Activated T-cell treated with anti-CD3 and anti-CD28 coated beads, Interleukin-2, amount 50 U/mL, for 1 hour (primary cell): ENCODE data around the gene SUGP1.
"Not testable (repeated sequence)": the region's sequence is repeated elsewhere in the genome, so short reads cannot be mapped to it uniquely, and the experiment has no call there.

Experiments used
- DNase-seq: peaks from one replicate; pipeline ENCODE4 v3.0.0-alpha.2; 2020

The SUGP1 gene

GRCh38 chr19:19260417-19261214, 59.7 kb downstream of the SUGP1 start:
- DNase-seq: no peak

- DNase-seq: no peak
Measured at GRCh38 chr19:19259741-19260140, 60.6 kb downstream of the SUGP1 start.

GRCh38 chr19:19258589-19259338, 61.5 kb downstream of the SUGP1 start:
- no peak for DNase-seq

GRCh38 chr19:19257836-19258588, 62.3 kb downstream of the SUGP1 start:
- DNase-seq: no peak

GRCh38 chr19:19257137-19257536, 63.2 kb downstream of the SUGP1 start:
- DNase-seq: no peak

GRCh38 chr19:19256072-19256969, 64.0 kb downstream of the SUGP1 start:
- no peak for DNase-seq

DNA sequence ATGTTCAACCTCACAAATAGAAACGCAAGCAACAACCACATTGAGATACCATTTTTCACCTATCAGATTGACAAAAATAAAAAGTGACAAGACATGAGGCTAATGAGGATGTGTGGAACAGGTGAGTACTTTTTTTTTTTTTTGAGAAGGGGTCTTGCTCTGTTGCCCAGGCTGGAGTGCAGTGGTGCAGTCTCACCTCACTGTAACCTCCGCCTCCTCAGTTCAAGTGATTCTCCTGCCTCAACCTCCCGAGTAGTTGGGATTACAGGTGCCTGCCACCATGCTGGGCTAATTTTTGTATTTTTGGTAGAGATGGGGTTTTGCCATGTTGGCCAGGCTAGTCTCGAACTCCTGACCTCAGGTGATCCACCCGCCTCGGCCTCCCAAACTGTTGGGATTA, 66.9 kb downstream of the SUGP1 start:
- DNase-seq: not testable (repeated sequence)

DNA sequence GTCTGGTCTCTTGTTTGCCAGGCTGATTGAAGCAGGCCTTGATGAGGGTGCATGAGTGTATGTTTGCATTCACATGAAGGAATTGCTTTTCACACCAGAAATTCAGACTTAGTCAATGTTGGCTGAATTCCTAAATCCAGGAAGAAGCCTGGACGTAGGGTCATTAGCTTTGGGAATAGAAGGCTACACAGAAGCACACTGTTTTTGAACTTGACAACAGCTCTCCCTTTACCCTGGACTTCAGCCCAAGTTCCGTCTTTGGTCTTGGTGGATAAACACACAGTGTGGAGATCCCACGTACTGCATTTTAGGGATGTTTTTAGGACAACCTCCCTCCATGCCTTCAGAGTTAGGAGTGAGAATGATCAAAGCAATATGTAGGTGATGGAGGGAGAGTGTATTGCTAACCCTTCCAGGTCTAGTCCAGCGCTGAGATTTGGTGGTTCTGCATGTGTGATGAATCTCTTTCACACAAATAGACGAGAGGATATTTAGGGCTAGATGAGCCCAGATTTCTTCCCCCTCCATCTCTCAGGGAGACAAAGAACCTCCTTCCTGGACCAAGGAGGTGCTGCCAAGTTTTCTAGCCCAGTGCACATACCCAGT, 70.0 kb downstream of the SUGP1 start:
- no peak for DNase-seq

GRCh38 chr19:19240476-19240875, 79.8 kb downstream of the SUGP1 start:
- no peak for DNase-seq

- DNase-seq: no peak
Measured at GRCh38 chr19:19239675-19240074, 80.6 kb downstream of the SUGP1 start.

DNA sequence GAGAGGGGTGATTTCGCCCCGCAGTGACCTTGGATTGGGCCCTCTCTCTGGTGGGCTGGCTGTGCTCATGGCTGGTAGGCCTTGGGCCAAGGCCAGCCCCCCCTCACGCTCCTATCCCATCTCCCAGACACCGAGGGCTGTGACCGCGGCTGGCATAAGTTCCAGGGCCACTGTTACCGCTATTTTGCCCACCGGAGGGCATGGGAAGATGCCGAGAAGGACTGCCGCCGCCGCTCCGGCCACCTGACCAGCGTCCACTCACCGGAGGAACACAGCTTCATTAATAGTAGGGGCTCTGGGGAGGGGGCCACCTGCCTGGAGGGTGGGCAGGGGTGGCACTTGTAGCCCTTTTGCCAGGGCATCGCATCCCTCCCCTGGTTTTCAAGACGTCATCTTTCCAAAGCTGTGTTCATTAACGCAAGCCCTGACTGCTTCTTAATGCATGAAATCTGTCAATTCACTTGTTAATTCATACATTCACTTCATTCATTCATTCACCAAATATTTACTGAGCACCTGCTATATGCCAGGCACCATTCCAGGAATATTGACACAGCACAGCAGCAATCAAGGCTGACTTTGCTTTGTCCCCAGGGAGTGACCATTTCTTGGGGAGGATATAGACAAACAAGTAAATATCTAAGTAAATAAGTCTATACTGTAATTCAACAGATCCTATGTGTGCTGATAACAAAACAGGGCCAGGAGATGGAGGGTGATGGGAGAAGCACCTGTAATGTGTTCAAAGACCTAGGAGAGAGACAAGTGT, 82.0 kb downstream of the SUGP1 start:
- DNase-seq: no peak

DNA sequence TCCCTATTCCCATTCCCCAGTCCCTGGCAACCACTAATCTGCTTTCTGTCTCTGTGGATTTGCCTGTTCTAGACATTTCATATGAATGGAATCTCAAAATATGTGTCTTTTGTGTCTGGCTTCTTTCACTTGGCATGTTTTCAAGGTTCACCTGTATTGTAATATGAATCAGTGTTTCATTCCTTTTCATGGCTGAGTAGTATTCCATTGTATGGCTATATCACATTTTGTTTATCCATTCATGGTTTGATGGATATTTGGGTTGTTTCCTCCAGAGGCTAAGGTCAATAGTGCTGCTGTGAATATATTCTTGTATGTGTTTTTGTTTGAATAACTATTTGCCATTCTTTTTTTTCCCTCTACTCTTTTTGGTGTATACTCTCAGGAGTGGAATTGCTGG, 84.1 kb downstream of the SUGP1 start:
- DNase-seq: no peak

DNA sequence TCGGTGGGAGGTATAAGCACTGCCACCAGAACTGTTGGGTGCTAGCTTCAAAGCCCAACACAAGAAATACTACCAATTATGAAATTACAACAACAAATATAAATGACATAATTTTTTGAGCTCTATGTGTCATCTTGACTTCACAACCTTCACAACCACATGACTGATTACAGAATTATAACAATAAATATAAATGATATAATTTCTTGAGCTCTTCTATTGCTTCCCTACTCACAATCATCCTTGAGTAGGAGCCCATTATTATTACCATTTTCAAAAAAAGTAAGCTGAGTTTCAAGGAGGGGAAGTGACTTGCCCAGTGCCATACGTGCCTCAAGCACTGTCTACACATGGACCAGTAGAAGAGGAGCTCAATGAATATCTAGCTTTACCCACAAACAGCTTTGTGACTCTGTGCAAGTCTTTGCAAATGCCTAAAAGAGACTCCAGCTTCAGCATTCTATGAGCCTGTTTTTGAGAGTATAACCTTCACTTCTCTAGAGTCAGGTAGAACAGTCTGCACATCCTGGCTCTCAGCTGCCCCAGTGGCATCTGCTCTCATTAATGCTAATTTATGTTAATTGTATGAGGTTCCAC, 86.0 kb downstream of the SUGP1 start:
- no peak for DNase-seq

DNA sequence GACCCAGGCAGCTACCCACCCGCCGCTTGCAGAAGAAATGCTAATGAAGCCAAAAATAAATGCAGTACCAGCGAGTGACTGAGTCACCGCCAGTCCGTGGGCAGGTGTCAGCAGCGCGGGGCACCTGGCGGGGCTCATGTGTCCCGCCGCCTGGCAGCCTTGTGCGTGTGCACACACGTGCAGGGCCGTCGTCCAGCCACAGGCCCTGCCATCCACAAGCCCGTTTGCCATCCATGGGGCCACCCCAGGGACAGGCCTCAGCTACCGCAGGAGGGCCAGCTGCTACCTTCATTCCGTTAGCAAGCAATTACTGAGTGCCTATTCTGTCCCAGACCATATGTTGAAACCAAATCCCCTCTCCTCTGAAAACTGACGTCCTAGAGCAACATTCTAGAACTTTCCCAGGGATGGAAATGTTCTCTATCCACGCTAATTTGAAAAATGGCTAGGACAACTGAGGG, 88.0 kb downstream of the SUGP1 start:
- no peak for DNase-seq

DNA sequence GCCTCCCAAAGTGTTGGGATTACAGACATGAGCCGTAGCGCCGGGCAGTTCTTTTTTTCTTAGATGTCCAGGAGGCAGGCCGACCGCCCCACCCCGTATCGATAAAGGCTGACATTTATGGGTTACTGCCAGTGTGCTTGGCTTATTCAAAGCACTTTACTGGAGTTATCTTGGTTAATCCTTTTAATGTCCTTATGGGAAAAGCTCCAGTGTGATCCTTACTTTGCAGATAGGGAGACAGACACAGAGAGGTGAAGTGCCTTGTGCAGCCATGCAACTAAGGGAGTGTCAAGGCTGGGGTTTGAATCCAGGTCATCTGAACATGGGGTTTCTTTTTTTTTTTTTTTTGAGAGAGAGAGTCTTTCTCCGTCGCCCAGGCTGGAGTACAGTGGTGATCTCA, 89.3 kb downstream of the SUGP1 start:
- DNase-seq: no peak

DNA sequence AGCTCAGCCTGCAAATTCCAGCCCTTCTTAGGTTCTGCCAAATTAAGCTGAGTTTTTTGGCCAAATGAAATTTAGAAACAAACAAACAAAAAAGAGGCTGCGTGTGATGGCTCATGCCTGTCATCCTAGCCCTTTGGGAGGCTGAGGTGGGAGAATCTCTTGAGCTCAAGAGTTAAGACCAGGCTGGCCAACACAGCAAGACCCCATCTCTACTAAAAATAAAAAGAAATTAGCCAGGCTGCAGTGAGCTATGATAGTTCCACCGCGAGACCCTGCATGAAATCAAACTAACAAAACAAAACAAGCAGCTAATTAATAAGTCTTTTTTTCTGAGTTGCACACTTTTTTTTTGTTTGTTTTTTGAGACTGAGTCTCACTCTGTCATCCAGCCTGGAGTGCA, 90.6 kb downstream of the SUGP1 start:
- DNase-seq: no peak

- no peak for DNase-seq
Measured at GRCh38 chr19:19227217-19227616, 93.1 kb downstream of the SUGP1 start.

- DNase-seq: no peak
Measured at GRCh38 chr19:19226663-19227062, 93.6 kb downstream of the SUGP1 start.

DNA sequence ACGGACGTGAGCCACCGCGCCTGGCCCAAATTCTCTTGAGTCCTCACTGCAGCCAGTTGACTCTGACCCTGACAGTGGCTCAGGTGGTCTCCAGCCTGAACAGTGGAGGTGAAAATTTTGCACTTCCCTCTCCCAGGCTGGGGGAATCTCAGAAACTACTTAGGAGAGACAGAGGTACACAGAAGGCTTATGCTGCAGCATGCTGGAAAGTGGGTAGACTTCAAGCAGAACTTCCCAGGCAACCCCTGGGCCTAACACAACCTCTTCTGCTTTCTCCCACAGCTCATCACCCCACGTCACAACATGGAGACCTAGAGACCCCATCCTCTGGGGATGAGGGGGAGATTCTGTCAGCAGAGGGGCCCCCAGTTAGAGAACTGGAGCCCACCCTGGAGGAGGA, 94.1 kb downstream of the SUGP1 start:
- no peak for DNase-seq
